Heart left ventricle (tissue), 16 donors: ENCODE data around the gene RBM38. TPM values are rescaled to one million over a fixed set of nuclear protein-coding genes. Genes with fewer than 3 reads are reported as not detected.

Source experiments
- ATAC-seq, 4 donors: fragments of 200-7000 bp; cut with Tn5 transposase; one replicate each; pipeline ENCODE4 v1.9.1; 2020 to 2022; ENCODE audit warnings: moderate library complexity in 4 of 4, mild to moderate bottlenecking in 3 of 4, moderate number of reproducible peaks in 1 of 4
- DNase-seq, 5 donors: peaks; one replicate each; pipeline ENCODE4 v3.0.0-alpha.2; 2020
- H3K27ac ChIP-seq, 12 donors: fragments of 200-600 bp; sonication (generic) in 4 of 12; one replicate each; pipeline versions ENCODE4 v1.5.0 to v1.8.0; 2016 to 2022; ENCODE audit warnings: mild to moderate bottlenecking in 2 of 12
- H3K27me3 ChIP-seq, 9 donors: fragments of 200-600 bp; sonication (generic) in 2 of 9; one replicate each; pipeline versions ENCODE4 v1.5.1 to v1.8.0; 2016 to 2022; ENCODE audit warnings: mild to moderate bottlenecking in 3 of 9
- H3K36me3 ChIP-seq, 9 donors: fragments of 200-600 bp; sonication (generic) in 2 of 9; one replicate each; pipeline versions ENCODE4 v1.5.0 to v1.8.0; 2018 to 2022; ENCODE audit warnings: mild to moderate bottlenecking in 2 of 9
- H3K4me1 ChIP-seq, 12 donors: fragments of 200-600 bp; sonication (generic) in 4 of 12; one replicate each; pipeline versions ENCODE4 v1.5.0 to v1.8.0; 2016 to 2022; ENCODE audit warnings: mild to moderate bottlenecking in 3 of 12
- H3K4me3 ChIP-seq, 12 donors: fragments of 200-600 bp; sonication (generic) in 4 of 12; one replicate each; pipeline versions ENCODE4 v1.5.0 to v1.8.0; 2017 to 2022; ENCODE audit warnings: mild to moderate bottlenecking in 9 of 12, moderate library complexity in 4 of 12
- H3K9me3 ChIP-seq, 12 donors: fragments of 200-600 bp; sonication (generic) in 4 of 12; one replicate each; pipeline versions ENCODE4 v1.5.0 to v1.8.0; 2016 to 2022; ENCODE audit warnings: mild to moderate bottlenecking in 1 of 12
- CTCF ChIP-seq, 12 donors: fragments of 200-600 bp; sonication (generic) in 4 of 12; IDR thresholded peaks; one replicate each; pipeline versions ENCODE4 v1.5.0 to v1.8.0; 2018 to 2022; ENCODE audit warnings: antibody characterized with exemption in 12 of 12, mild to moderate bottlenecking in 5 of 12
- POLR2A ChIP-seq, 2 donors: fragments of 450-650 bp; IDR thresholded peaks; one replicate each; pipeline ENCODE4 v1.6.1; 2017; ENCODE audit warnings: antibody characterized with exemption in 2 of 2, mild to moderate bottlenecking in 2 of 2, moderate library complexity in 2 of 2
- WGBS, 4 donors: extraction: QIAGEN DNeasy Blood & Tissue Kit in 2 of 4; methylation state at CpG; one replicate each; pipeline versions ENCODE4 v1.1.5 to v1.1.7; 2013 to 2018; 5-methylcytosine and 5-hydroxymethylcytosine counted together
- intact Hi-C, 10 donors: fragments of 100-400 bp; cut with DNase I; formaldehyde crosslinking; loops; one replicate each; pipeline versions ENCODE4 v1.11.1 to v1.14.2; 2022
- polyA plus RNA-seq, 2 donors: library from polyadenylated mRNA; stranded (reverse); fragments of 200-250 nt; gene quantifications; one replicate each; pipeline ENCODE4 v1.2.3, GENCODE V29; 2013
- total RNA-seq, 9 donors: library from RNA; depleted of rRNA in 2 of 9; stranded (reverse); fragments of >200 nt in 2 of 9; fragmentation: NEBNext Ultra II Directional in 3 of 9; extraction: Animal tissue kit (Norgen Biotek cat#: 25700) in 3 of 9; gene quantifications; one replicate each; pipeline versions ENCODE4 v1.1.0 to v1.2.4, GENCODE V29; 2016 to 2023
- donor health status: ischemic (EF 13 %, LVEDD 7.1; RV severe dilation, severe dysfunction).
- donor health status: healthy with polysubstance abuse.
- donor health status: DM: no; HTN: yes; CAD: no.
- donor health status: DM: no; HTN: no; CAD: no.
- donor health status: ischemic (EF 25% LVEDD 6.9; RV normal size, moderate dysfunction).
- donor health status: ischemic (EF 25% LVEDD 5.7; RV mildly dilated, moderate dysfunction).
- donor health status: healthy.
- donor health status: DM: yes; HTN: yes; CAD: no.
- donor health status: ischemic (EF 35%, LVEDD 5.7; RV mildly dilated, moderate dysfunction).
- donor health status: nonischemic (EF 11% LVEDD 7.7; RV severe dilation, severe dysfunction).
- donor health status: DM: yes; HTN: yes; CAD: no.
- donor health status: PGD.
- donor health status: ischemic (EF 29% LVEDD 5.4; RV normal size, mild dysfunction).
- donor health status: nonischemic (EF 23%, LVEDD 6.1; RV moderate dilation, normal function).

Gene RBM38
- total and polyA plus RNA-seq, 11 donors = 45.6 to 112 (median 68.5) TPM

GRCh38 chr20:57370316-57370715, 20.9 kb upstream of the RBM38 start:
- intact Hi-C loops = loop anchor here in 2 of 10 donors (10.0 kb wide), 1 partner anchor 224 kb away; no protein-coding TSS in a partner anchor
- ATAC-seq = no peak
- Histone ChIP-seq H3K4me1 (peaks cover 0 to 17% (median 7%) of the 10 kb centered on the region in 12 donors), H3K9me3 (no peaks in the 10 kb centered on the region), H3K27me3 (no peaks in the 10 kb centered on the region), H3K4me3 (no peak overlapping the region), H3K36me3 (peaks cover 0 to 100% (median 51%) of the 10 kb centered on the region in 9 donors), H3K27ac (no peak overlapping the region)
- no peak for TF ChIP-seq CTCF (IDR thresholded peaks at IDR 0.05)
- no peak for TF ChIP-seq POLR2A (IDR thresholded peaks at IDR 0.05)
- DNase-seq = no peak
- WGBS, 4 donors = 90 to 96% (median 94%) methylated on average over 9 of the region's 9 CpGs

GRCh38 chr20:57371363-57371762, 19.8 kb upstream of the RBM38 start:
- TF ChIP-seq POLR2A (IDR thresholded peaks at IDR 0.05) (no peak), CTCF (IDR thresholded peaks at IDR 0.05) (no peak)
- H3K9me3 ChIP-seq = no peaks in the 10 kb centered on the region
- H3K27me3 ChIP-seq = no peaks in the 10 kb centered on the region
- intact Hi-C loops = loop anchor here in 2 of 10 donors (10.0 kb wide), 1 partner anchor 223 kb away; no protein-coding TSS in a partner anchor
- no peak for DNase-seq
- no peak for ATAC-seq
- no peak overlapping the region for H3K4me3 ChIP-seq
- H3K4me1 ChIP-seq = peaks cover 0 to 26% (median 8%) of the 10 kb centered on the region in 12 donors
- WGBS, 4 donors = 91 to 94% (median 92%) methylated on average over 4 of the region's 4 CpGs
- H3K27ac ChIP-seq = no peak overlapping the region
- peaks cover 0 to 100% (median 45%) of the 10 kb centered on the region in 9 donors for H3K36me3 ChIP-seq

- Histone ChIP-seq H3K27me3 (no peaks in the 10 kb centered on the region), H3K4me3 (no peak overlapping the region), H3K4me1 (peaks cover 0 to 26% (median 8%) of the 10 kb centered on the region in 12 donors), H3K36me3 (peaks cover 0 to 100% (median 39%) of the 10 kb centered on the region in 9 donors), H3K9me3 (no peaks in the 10 kb centered on the region), H3K27ac (no peak overlapping the region)
- ATAC-seq = no peak
- 62 to 72% (median 67%) methylated on average over 9 of the region's 9 CpGs for WGBS, 4 donors
- intact Hi-C loops = loop anchor here in 2 of 10 donors (10.0 kb wide), 1 partner anchor 223 kb away; no protein-coding TSS in a partner anchor
- DNase-seq = no peak
- no peak for TF ChIP-seq POLR2A (IDR thresholded peaks at IDR 0.05)
- TF ChIP-seq CTCF (IDR thresholded peaks at IDR 0.05) = no peak
Measured at GRCh38 chr20:57372157-57372556, 19.0 kb upstream of the RBM38 start.

GRCh38 chr20:57372581-57373350, 18.4 kb upstream of the RBM38 start:
- intact Hi-C loops = loop anchor here in 2 of 10 donors (10.0 kb wide), 1 partner anchor 222 kb away; no protein-coding TSS in a partner anchor
- TF ChIP-seq CTCF (IDR thresholded peaks at IDR 0.05) = no peak
- no peak for TF ChIP-seq POLR2A (IDR thresholded peaks at IDR 0.05)
- DNase-seq (peak in 1 of 5 donors; percentile 60), ATAC-seq (no peak)
- H3K4me3 ChIP-seq = no peak overlapping the region
- no peaks in the 10 kb centered on the region for H3K27me3 ChIP-seq
- H3K9me3 ChIP-seq = no peaks in the 10 kb centered on the region
- peaks cover 0 to 26% (median 8%) of the 10 kb centered on the region in 12 donors for H3K4me1 ChIP-seq
- 87 to 88% (median 87%) methylated on average over 21 to 25 of the region's 25 CpGs for WGBS, 4 donors
- H3K36me3 ChIP-seq = peaks cover 0 to 100% (median 35%) of the 10 kb centered on the region in 9 donors
- no peak overlapping the region for H3K27ac ChIP-seq
